ENCODE results near the gene LRRC51.

LRRC51 gene, protein sequence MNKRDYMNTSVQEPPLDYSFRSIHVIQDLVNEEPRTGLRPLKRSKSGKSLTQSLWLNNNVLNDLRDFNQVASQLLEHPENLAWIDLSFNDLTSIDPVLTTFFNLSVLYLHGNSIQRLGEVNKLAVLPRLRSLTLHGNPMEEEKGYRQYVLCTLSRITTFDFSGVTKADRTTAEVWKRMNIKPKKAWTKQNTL

DNA sequence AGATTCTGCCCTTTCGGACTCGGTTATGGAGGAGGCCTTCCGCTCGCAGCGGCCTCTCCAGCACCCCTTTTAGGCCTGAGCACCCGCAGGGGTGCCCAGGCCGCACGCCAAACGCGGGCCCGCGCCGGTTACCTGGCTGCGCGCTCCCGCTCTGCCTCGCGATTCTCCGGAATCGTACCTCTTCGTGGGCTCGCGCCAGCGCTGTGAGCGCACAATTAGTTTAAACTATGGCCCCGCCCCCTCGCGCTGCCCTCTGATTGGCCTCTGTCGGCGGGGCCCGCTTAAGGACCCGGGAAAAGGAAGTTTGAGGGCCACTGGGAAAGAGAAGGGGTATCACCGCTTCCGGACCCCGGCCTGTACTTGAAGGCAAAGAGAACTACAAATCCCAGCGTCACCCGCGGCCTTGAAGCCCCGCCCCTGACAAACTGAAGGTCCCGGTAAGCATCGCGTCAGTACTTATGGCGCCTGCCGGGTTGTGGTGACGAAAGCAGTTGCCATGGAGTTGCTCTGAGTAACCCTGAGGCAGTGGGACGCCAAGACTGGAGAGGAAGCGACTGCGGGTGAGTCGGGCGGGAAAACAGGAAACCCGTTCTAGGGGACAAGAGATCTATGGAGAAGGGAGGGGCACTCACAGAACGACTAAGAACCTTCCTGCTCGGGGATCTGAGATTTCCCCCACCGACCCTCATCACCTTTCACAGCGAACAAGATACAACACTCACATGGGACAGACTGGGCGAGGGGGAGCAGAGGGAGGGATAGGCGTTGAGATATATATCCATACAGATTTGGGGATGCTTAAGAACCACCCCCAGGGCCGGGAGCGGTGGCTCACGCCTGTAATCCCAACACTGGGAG, at the start of gene LRRC51, which contains the start of gene NUMA1:
LRRC51 (plus strand) TSS at position 525 of the 858 bp plus-strand sequence. CDS start 8,234 bp downstream, outside the sequence.
NUMA1 (minus strand) TSS at position 217 of the 858 bp plus-strand sequence. CDS start 44,599 bp downstream, outside the sequence.
- Mint-ChIP-seq H3K9me3 (no peaks in the 10 kb centered on the region), H3K4me3 (peak within 1 kb of the TSS; percentile 92), H3K27ac (peak within 1 kb of the TSS; percentile 94), H3K4me1 (peaks cover 54% of the 10 kb centered on the region), H3K27me3 (no peaks in the 10 kb centered on the region), H3K36me3 (no peaks in the 10 kb centered on the region)

GRCh38 chr11:72036687-72037086, 44.0 kb upstream of the LRRC51 start:
- Mint-ChIP-seq H3K27me3 (no peaks in the 10 kb centered on the region), H3K4me3 (peak overlapping the region; percentile 20), H3K36me3 (peaks cover 5% of the 10 kb centered on the region), H3K4me1 (peaks cover 34% of the 10 kb centered on the region), H3K9me3 (no peaks in the 10 kb centered on the region), H3K27ac (peak overlapping the region; percentile 86)

DNA sequence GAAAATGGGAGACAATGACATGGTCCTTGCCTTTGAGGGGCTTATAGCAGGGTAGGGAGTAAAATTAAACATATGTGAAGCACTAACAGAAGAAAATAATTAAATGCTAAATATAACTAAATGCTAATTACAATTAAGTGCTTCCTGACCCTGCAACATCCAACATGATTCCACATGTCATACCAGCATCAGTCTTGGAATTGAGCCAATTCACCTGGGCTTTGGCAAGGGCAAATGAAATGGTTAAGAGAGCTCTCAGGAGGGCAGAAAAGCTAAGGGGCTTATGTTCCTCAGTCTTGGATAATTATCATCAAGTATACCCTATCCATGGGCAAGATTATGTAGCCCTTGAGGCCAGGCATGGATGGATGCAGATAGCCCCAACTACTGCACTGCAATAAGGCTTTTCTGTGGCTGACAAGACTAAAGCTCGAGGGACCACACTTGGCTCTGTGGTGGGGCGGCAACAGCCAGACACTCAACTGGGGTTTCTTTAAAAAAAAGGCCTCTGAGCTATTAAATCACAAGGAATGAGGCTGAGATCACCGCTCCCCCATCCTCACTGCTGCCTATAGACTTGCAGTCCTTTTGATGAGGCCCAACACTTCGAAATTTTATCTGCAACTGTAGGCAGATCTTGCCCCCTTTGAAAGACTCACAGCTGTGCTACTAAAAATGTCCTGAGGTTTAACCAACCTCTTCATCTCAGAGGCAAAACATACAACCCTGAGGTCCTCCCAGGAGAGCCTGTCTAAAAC, 42.9 kb upstream of the LRRC51 start:
- no peaks in the 10 kb centered on the region for H3K27me3 Mint-ChIP-seq
- H3K9me3 Mint-ChIP-seq, result no peaks in the 10 kb centered on the region
- no peak overlapping the region for H3K4me3 Mint-ChIP-seq
- peaks cover 39% of the 10 kb centered on the region for H3K4me1 Mint-ChIP-seq
- H3K27ac Mint-ChIP-seq, result no peak overlapping the region
- peaks cover 5% of the 10 kb centered on the region for H3K36me3 Mint-ChIP-seq

- Mint-ChIP-seq H3K36me3 (peaks cover 6% of the 10 kb centered on the region), H3K27me3 (no peaks in the 10 kb centered on the region), H3K4me1 (peaks cover 40% of the 10 kb centered on the region), H3K9me3 (no peaks in the 10 kb centered on the region), H3K27ac (no peak overlapping the region), H3K4me3 (no peak overlapping the region)
These were observed 42.2 kb upstream of the LRRC51 start for GRCh38 chr11:72038491-72038890.

GRCh38 chr11:72039031-72039855, 41.4 kb upstream of the LRRC51 start:
- H3K27me3 Mint-ChIP-seq, result no peaks in the 10 kb centered on the region
- no peak overlapping the region for H3K4me3 Mint-ChIP-seq
- no peaks in the 10 kb centered on the region for H3K9me3 Mint-ChIP-seq
- peaks cover 43% of the 10 kb centered on the region for H3K4me1 Mint-ChIP-seq
- no peak overlapping the region for H3K27ac Mint-ChIP-seq
- peaks cover 6% of the 10 kb centered on the region for H3K36me3 Mint-ChIP-seq

GRCh38 chr11:72039856-72040401, 40.7 kb upstream of the LRRC51 start:
- H3K27ac Mint-ChIP-seq, result no peak overlapping the region
- peaks cover 49% of the 10 kb centered on the region for H3K4me1 Mint-ChIP-seq
- peaks cover 6% of the 10 kb centered on the region for H3K36me3 Mint-ChIP-seq
- no peaks in the 10 kb centered on the region for H3K27me3 Mint-ChIP-seq
- no peaks in the 10 kb centered on the region for H3K9me3 Mint-ChIP-seq
- no peak overlapping the region for H3K4me3 Mint-ChIP-seq

- Mint-ChIP-seq H3K36me3 (peaks cover 4% of the 10 kb centered on the region), H3K4me3 (no peak overlapping the region), H3K4me1 (peaks cover 51% of the 10 kb centered on the region), H3K27me3 (no peaks in the 10 kb centered on the region), H3K9me3 (no peaks in the 10 kb centered on the region), H3K27ac (no peak overlapping the region)
These were observed 39.9 kb upstream of the LRRC51 start for GRCh38 chr11:72040491-72041363.

GRCh38 chr11:72041364-72042063, 39.1 kb upstream of the LRRC51 start:
- no peaks in the 10 kb centered on the region for H3K9me3 Mint-ChIP-seq
- H3K27me3 Mint-ChIP-seq, result no peaks in the 10 kb centered on the region
- H3K27ac Mint-ChIP-seq, result no peak overlapping the region
- no peak overlapping the region for H3K4me3 Mint-ChIP-seq
- H3K4me1 Mint-ChIP-seq, result peaks cover 44% of the 10 kb centered on the region
- H3K36me3 Mint-ChIP-seq, result peaks cover 1% of the 10 kb centered on the region

GRCh38 chr11:72042064-72042745, 38.4 kb upstream of the LRRC51 start:
- H3K9me3 Mint-ChIP-seq, result no peaks in the 10 kb centered on the region
- no peaks in the 10 kb centered on the region for H3K27me3 Mint-ChIP-seq
- peaks cover 37% of the 10 kb centered on the region for H3K4me1 Mint-ChIP-seq
- no peak overlapping the region for H3K4me3 Mint-ChIP-seq
- H3K27ac Mint-ChIP-seq, result no peak overlapping the region
- H3K36me3 Mint-ChIP-seq, result peaks cover 1% of the 10 kb centered on the region

DNA sequence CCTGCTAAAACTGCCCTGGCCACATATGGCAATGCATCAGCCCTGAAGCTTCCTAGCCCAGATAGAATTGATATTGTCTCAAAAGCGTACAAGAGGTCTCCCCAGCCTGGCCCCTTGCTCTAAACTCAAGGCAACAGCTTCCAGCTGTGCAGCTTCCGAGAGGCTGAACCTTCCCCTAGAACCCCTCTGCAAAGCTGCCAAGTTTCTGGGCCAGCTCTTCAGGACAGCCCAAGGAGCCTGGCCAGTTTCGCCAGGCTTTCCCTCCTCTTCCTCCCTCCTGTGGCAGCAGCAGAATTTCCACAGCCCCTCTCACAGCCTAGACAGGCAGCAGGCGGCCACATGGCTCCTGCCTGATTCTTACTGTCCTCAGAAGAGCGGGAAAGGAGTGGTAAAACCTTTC, 34.8 kb upstream of the LRRC51 start:
- no peak overlapping the region for H3K4me3 Mint-ChIP-seq
- H3K27me3 Mint-ChIP-seq, result no peaks in the 10 kb centered on the region
- no peak overlapping the region for H3K27ac Mint-ChIP-seq
- peaks cover 37% of the 10 kb centered on the region for H3K4me1 Mint-ChIP-seq
- H3K36me3 Mint-ChIP-seq, result peaks cover 1% of the 10 kb centered on the region
- H3K9me3 Mint-ChIP-seq, result no peaks in the 10 kb centered on the region

DNA sequence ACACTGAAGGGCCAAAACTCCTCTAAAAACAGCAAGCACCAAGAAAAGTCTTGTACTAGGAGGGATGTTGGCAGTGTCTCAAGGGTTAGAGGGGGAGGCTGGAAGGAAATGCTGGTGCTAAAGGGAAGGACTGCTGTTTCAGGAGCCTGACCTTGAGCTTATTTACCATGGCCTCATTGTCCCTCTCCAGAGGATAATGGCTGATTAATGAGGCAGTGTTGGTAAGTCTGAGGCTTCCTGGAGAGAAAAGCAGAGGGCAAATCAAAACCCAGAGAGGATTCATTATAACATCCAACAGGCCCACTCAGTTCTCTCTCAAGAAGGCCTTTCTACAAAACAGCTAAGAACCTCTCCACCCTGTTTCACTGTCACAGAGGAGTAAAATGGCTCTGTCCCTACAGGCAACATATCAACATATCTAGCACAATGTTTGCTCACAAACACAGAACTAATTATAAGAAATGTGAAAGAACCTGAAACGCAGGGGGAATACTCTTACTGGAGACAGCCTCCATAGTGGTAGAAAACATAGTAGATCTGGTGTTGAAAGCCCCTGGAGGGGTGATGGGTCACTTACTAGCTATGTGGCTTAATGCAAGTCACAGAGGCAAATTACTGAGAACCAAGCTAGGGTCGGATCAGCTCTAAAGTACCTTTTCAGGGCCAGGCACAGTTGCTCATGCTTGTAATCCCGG, 31.7 kb upstream of the LRRC51 start:
- Mint-ChIP-seq H3K36me3 (peaks cover 4% of the 10 kb centered on the region), H3K4me3 (no peak overlapping the region), H3K27ac (peak overlapping the region; percentile 23)

DNA sequence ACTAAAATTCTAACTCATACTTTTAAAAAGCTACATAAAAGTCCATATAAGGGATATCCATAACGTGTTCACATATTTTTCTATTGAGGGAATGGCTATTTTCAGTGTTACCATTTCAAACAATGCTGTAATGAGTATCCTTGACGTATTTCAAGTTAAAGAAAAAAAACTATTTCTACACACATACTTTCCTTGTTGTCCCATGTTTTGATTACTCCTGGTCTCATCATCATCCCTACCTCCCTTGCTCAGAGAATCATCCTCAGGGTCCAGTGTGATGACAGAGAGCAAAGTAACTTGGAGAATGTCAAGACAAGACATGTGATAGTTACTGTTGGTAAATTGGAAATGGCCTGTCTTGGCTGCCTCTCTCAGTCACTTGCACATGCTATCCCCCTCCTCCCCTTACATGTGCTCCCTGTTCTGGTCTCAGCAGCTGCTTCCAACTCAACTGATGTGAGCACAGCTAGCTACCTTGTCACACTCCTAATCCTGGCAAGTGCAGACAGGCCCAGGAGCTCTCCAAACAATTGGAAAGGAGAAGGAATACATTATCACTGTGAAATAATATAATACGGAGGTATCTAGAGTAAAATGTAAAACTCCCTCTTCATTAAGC, 22.1 kb upstream of the LRRC51 start:
- no peaks in the 10 kb centered on the region for H3K27me3 Mint-ChIP-seq
- no peak overlapping the region for H3K27ac Mint-ChIP-seq
- H3K36me3 Mint-ChIP-seq, result peaks cover 10% of the 10 kb centered on the region
- peaks cover 3% of the 10 kb centered on the region for H3K4me1 Mint-ChIP-seq
- H3K4me3 Mint-ChIP-seq, result no peak overlapping the region
- H3K9me3 Mint-ChIP-seq, result no peaks in the 10 kb centered on the region

More for the DNA sequence above, 31.7 kb upstream of the LRRC51 start:
- H3K9me3 Mint-ChIP-seq, result no peaks in the 10 kb centered on the region
- H3K27me3 Mint-ChIP-seq, result no peaks in the 10 kb centered on the region
- peaks cover 21% of the 10 kb centered on the region for H3K4me1 Mint-ChIP-seq

Data from activated naive CD4-positive, alpha-beta T cell treated with anti-CD3 and anti-CD28 coated beads, Interleukin-2, amount 50 U/mL, for 24 hours (primary cell).